Tibial nerve (tissue), 4 donors: Measurements from ENCODE around the gene IRF1. TPM values are rescaled to one million over a fixed set of nuclear protein-coding genes. Genes with fewer than 3 reads are reported as not detected.

Source experiments
- DNase-seq, 2 donors: peaks; one replicate each; pipeline ENCODE4 v3.0.0-alpha.2; 2019; ENCODE audit warnings: low spot score in 2 of 2
- H3K27ac ChIP-seq, 4 donors: fragments of 200-600 bp; sonication (generic) in 3 of 4; one replicate each; pipeline ENCODE4 v1.5.1; 2017 to 2019; ENCODE audit warnings: mild to moderate bottlenecking in 1 of 4
- H3K27me3 ChIP-seq, 2 donors: fragments of 200-600 bp; sonication (generic) in 1 of 2; one replicate each; pipeline versions ENCODE4 v1.5.1 to v1.6.0; 2017 to 2019
- H3K36me3 ChIP-seq, 3 donors: fragments of 200-600 bp; sonication (generic); one replicate each; pipeline ENCODE4 v1.5.1; 2018 to 2019
- H3K4me1 ChIP-seq, 4 donors: fragments of 200-600 bp; sonication (generic) in 3 of 4; one replicate each; pipeline ENCODE4 v1.5.1; 2017 to 2019
- H3K4me3 ChIP-seq, 4 donors: fragments of 200-600 bp; sonication (generic) in 3 of 4; one replicate each; pipeline ENCODE4 v1.5.1; 2017 to 2019; ENCODE audit warnings: mild to moderate bottlenecking in 1 of 4, moderate library complexity in 1 of 4
- H3K9me3 ChIP-seq, 4 donors: fragments of 200-600 bp; sonication (generic) in 3 of 4; one replicate each; pipeline ENCODE4 v1.5.1; 2017 to 2019
- EP300 ChIP-seq, 2 donors: sonication (generic); formaldehyde crosslinking; IDR thresholded peaks; one replicate each; pipeline ENCODE4 v1.6.1; 2017; ENCODE audit warnings: antibody characterized with exemption in 2 of 2, mild to moderate bottlenecking in 1 of 2
- POLR2A ChIP-seq, 2 donors: fragments of 450-650 bp; IDR thresholded peaks; one replicate each; pipeline ENCODE4 v1.6.1; 2017; ENCODE audit warnings: antibody characterized with exemption in 2 of 2, mild to moderate bottlenecking in 2 of 2, moderate library complexity in 2 of 2
- WGBS, 2 donors: methylation state at CpG; one replicate each; pipeline ENCODE4 v1.1.5; 2018; 5-methylcytosine and 5-hydroxymethylcytosine counted together
- total RNA-seq, 4 donors: library from RNA; depleted of rRNA; stranded (reverse); fragments of >200 nt; gene quantifications; one replicate each; pipeline ENCODE4 v1.1.0, GENCODE V29; 2016
- TF ChIP-seq, protein P1 (sequence below), 5 experiments: fragments of 200-600 bp in 3 of 5; fragments of 450-650 bp in 2 of 5; sonication (generic) in 3 of 5; IDR thresholded peaks; one replicate each; pipeline ENCODE4 v1.5.1; 2016 to 2019; ENCODE audit warnings: antibody characterized with exemption in 5 of 5, mild to moderate bottlenecking in 3 of 5, moderate library complexity in 2 of 5

Gene IRF1
- total RNA-seq, 4 donors from 2014 or later = 15.1 to 36.9 (median 28.4) TPM

DNA sequence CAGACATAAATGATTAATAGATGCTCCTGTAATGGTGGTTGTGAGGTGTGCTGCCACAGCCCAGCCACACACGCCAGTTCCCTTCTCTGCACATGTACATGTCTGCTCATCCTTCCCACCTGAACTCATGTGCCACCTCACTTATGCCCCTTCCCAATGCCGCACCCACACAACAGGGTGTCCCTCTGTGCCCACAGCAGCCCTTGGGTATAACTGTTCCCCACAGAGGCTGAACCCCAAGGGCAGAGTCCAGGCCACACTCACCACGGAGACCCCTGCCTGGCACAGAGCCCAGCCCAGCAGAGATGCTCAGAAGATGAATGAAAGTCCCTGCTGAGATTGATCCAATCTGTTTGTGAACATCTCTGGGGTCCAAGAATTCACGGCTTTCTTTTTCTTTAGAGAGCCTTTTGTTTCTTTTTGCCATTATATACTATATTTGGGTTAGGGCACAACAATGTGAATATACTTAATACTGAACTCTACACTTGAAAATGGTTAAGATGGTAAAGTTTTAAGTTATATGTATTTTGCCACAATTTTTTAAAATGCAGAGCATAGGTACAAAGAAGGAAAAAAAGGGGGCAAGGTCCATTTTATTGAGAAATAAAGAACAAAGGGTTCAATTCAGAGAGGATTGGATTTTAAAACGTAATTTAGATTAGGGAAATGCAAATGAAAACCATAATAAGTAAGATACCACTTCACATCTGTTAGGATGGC, 29.6 kb downstream of the IRF1 start:
- WGBS, 2 donors = 56 to 65% methylated on average over 5 of the region's 5 CpGs
- Histone ChIP-seq H3K4me1 (peaks cover 0 to 88% (median 66%) of the 10 kb centered on the region in 4 donors), H3K27ac (peak overlapping the region in 2 of 4 donors; percentile 25 to 80)

DNA sequence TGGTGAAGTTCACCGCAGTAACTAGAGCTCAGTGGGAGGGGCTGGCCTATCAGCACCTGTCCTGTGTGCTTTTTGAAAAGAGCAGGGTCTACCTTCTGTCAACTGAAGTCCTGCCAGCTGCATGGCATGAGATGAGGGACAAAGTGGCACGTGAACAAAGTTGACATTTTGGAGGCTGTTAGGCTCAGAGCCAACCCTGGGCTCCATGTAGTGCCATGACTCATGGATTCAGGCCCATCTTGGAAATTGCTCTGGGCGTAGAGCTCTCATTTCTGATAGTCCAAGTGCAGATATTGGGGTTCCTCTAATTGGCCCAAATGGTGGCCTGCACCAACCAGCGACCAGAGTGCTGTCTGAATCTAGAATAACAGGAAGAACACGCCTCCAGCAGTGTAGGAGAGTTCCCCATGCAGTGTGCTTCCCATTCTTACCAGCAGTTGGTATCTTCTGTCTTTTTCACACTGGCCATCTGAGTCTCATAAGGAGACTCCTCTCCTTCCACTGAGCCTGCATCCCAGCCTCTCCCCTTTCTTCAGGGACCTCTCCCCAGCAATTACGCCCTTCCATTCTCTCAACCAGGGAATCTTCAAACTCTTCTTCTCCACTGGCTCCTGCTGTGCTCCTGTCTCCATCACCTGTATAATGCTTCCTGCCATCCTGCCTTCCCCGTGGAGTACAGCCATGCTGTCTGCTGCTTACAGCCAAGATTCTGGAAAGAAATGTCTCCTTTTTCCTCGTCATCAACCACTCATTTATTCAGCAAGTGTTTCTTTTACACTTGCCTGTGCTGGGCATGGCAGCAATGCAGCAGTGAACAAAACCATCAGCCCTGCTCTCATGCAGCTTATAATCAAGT, 30.4 kb downstream of the IRF1 start:
- Histone ChIP-seq H3K9me3 (no peaks in the 10 kb centered on the region), H3K27me3 (no peaks in the 10 kb centered on the region), H3K36me3 (no peaks in the 10 kb centered on the region), H3K27ac (peak overlapping the region in 2 of 4 donors; percentile 19 to 80), H3K4me3 (no peak overlapping the region), H3K4me1 (peaks cover 0 to 88% (median 66%) of the 10 kb centered on the region in 4 donors)
- TF ChIP-seq, protein P1, sequence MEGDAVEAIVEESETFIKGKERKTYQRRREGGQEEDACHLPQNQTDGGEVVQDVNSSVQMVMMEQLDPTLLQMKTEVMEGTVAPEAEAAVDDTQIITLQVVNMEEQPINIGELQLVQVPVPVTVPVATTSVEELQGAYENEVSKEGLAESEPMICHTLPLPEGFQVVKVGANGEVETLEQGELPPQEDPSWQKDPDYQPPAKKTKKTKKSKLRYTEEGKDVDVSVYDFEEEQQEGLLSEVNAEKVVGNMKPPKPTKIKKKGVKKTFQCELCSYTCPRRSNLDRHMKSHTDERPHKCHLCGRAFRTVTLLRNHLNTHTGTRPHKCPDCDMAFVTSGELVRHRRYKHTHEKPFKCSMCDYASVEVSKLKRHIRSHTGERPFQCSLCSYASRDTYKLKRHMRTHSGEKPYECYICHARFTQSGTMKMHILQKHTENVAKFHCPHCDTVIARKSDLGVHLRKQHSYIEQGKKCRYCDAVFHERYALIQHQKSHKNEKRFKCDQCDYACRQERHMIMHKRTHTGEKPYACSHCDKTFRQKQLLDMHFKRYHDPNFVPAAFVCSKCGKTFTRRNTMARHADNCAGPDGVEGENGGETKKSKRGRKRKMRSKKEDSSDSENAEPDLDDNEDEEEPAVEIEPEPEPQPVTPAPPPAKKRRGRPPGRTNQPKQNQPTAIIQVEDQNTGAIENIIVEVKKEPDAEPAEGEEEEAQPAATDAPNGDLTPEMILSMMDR (IDR thresholded peaks at IDR 0.05) = peak in 2 of 5 experiments; percentile 15 to 18
- no peak for TF ChIP-seq EP300 (IDR thresholded peaks at IDR 0.05)
- no peak for DNase-seq
- WGBS, 2 donors = 78 to 85% methylated on average over 7 to 8 of the region's 8 CpGs

More for the DNA sequence above, 29.6 kb downstream of the IRF1 start:
- Histone ChIP-seq H3K27me3 (no peaks in the 10 kb centered on the region), H3K4me3 (no peak overlapping the region), H3K36me3 (no peaks in the 10 kb centered on the region), H3K9me3 (no peaks in the 10 kb centered on the region)
- DNase-seq = no peak
- TF ChIP-seq POLR2A (IDR thresholded peaks at IDR 0.05) (no peak), EP300 (IDR thresholded peaks at IDR 0.05) (no peak)
- TF ChIP-seq, protein P1 (IDR thresholded peaks at IDR 0.05) = no peak

GRCh38 chr5:132459031-132459982, 31.3 kb downstream of the IRF1 start:
- peaks cover 0 to under 1% (median 0%) of the 10 kb centered on the region in 3 donors for H3K36me3 ChIP-seq
- H3K4me3 ChIP-seq = no peak overlapping the region
- DNase-seq = no peak
- TF ChIP-seq POLR2A (IDR thresholded peaks at IDR 0.05) = no peak
- TF ChIP-seq EP300 (IDR thresholded peaks at IDR 0.05) = no peak
- TF ChIP-seq, protein P1 (IDR thresholded peaks at IDR 0.05) = no peak
- H3K27ac ChIP-seq = peak overlapping the region in 3 of 4 donors; percentile 19 to 80 (median 43)
- WGBS, 2 donors = 63 to 76% methylated on average over 9 to 12 of the region's 12 CpGs
- H3K4me1 ChIP-seq = peaks cover 0 to 80% (median 58%) of the 10 kb centered on the region in 4 donors
- H3K9me3 ChIP-seq = no peaks in the 10 kb centered on the region
- no peaks in the 10 kb centered on the region for H3K27me3 ChIP-seq

GRCh38 chr5:132458651-132459030, 31.9 kb downstream of the IRF1 start:
- no peaks in the 10 kb centered on the region for H3K27me3 ChIP-seq
- H3K9me3 ChIP-seq = no peaks in the 10 kb centered on the region
- DNase-seq = no peak
- peaks cover 0 to 73% (median 52%) of the 10 kb centered on the region in 4 donors for H3K4me1 ChIP-seq
- TF ChIP-seq, protein P1 (IDR thresholded peaks at IDR 0.05) = no peak
- TF ChIP-seq POLR2A (IDR thresholded peaks at IDR 0.05) (no peak), EP300 (IDR thresholded peaks at IDR 0.05) (no peak)
- peaks cover 0 to 5% (median 0%) of the 10 kb centered on the region in 3 donors for H3K36me3 ChIP-seq
- H3K4me3 ChIP-seq = no peak overlapping the region
- 60 to 72% methylated on average over 1 of the region's 1 CpG for whole genome bisulfite sequencing, 2 donors
- peak overlapping the region in 3 of 4 donors; percentile 43 to 88 (median 80) for H3K27ac ChIP-seq
